ENCODE measurements around the gene CNIH2. TPM values are rescaled to one million over a fixed set of nuclear protein-coding genes. Genes with fewer than 3 reads are reported as not detected.

The CNIH2 gene
- total RNA-seq, 4 donors from 2014 or later, result not detected

DNA sequence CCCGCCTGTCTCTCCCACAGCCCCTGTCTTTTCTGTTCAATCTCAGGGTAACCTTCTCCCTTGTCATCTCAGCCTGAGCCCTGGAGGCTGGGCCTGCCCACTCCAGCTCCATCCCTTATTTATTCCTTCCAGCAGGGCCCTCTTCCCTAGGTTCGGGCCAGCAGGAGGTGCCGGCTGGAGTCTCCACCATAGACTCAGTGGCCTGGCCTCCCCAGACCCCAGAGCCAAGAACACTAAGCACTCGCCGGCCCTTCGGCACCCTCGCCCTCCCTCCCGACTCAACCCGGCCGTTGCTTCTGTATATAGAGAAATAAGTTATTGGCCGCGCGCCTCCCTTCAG is 11.0 kb upstream of the CNIH2 start:
- no peak for DNase-seq
- H3K4me1 ChIP-seq, result peaks cover 0 to 33% (median 3%) of the 10 kb centered on the region in 4 donors
- peaks cover 0 to 26% (median 0%) of the 10 kb centered on the region in 3 donors for H3K36me3 ChIP-seq
- peak overlapping the region; percentile 78 to 94 (median 92) for H3K4me3 ChIP-seq
- H3K27me3 ChIP-seq, result no peaks in the 10 kb centered on the region
- H3K27ac ChIP-seq, result peak overlapping the region; percentile 93 to 98 (median 96)
- no peak for TF ChIP-seq POLR2A (IDR thresholded peaks at IDR 0.05)
- no peak for TF ChIP-seq CTCF (IDR thresholded peaks at IDR 0.05)
- H3K9me3 ChIP-seq, result no peaks in the 10 kb centered on the region

- no peaks in the 10 kb centered on the region for H3K27me3 ChIP-seq
- peaks cover 0 to 33% (median 3%) of the 10 kb centered on the region in 4 donors for H3K4me1 ChIP-seq
- peak overlapping the region; percentile 78 to 94 (median 92) for H3K4me3 ChIP-seq
- peaks cover 0 to 26% (median 0%) of the 10 kb centered on the region in 3 donors for H3K36me3 ChIP-seq
- no peaks in the 10 kb centered on the region for H3K9me3 ChIP-seq
- DNase-seq, result peak; percentile 90 to 94 (median 94)
- peak in 4 of 6 experiments; percentile 10 to 28 (median 24) for TF ChIP-seq CTCF (IDR thresholded peaks at IDR 0.05)
- TF ChIP-seq POLR2A (IDR thresholded peaks at IDR 0.05), result no peak
- peak overlapping the region; percentile 93 to 98 (median 96) for H3K27ac ChIP-seq
Measured at GRCh38 chr11:66267379-66268243, 10.4 kb upstream of the CNIH2 start.

DNA sequence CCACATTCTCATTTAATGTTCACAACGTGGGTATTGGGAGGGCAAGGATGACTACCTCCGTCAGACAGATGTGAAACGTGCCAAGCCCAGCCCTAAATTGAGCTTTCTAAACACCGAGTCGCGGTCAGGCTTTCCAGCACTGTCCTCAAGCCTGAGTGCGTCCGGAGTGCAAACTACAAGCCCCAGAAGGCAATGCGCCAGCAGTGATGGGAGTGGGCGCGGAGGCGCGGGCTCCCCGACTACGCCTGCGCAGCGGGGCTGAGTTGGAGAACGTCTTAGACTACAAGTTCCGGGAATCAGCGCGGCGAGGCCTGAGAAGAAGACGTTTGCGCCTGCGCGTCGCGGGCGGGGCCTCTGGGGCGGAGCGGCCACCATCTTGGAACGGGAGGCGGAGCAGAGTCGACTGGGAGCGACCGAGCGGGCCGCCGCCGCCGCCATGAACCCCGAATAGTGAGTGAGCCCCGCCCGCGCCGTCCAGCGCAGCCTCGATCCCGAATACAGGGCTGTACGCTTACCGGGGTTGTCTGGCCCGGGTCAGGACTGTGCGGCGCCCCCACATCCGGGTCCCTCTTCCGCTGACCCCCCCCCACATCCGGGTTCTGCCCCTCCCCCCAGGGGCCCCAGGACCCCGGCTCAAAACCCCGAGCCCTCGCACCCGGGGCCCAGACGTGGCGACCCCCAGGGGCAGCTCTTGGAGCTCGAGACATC is 9.6 kb upstream of the CNIH2 start, which contains the start of gene RAB1B:
Gene RAB1B (plus strand): TSS at position 396 of the 708 bp plus-strand sequence. CDS start 41 bp downstream, at position 437.
- peak; percentile 99 to 100 (median 100) for DNase-seq
- H3K4me1 ChIP-seq, result peaks cover 0 to 41% (median 3%) of the 10 kb centered on the region in 4 donors
- H3K36me3 ChIP-seq, result peaks cover 0 to 27% (median 0%) of the 10 kb centered on the region in 3 donors
- peak within 1 kb of the TSS; percentile 93 to 98 (median 96) for H3K27ac ChIP-seq
- peak within 1 kb of the TSS; percentile 78 to 94 (median 92) for H3K4me3 ChIP-seq
- no peaks in the 10 kb centered on the region for H3K9me3 ChIP-seq
- TF ChIP-seq CTCF (IDR thresholded peaks at IDR 0.05) (no peak), POLR2A (IDR thresholded peaks at IDR 0.05) (peak; percentile 58 to 79)
- H3K27me3 ChIP-seq, result no peaks in the 10 kb centered on the region

GRCh38 chr11:66268952-66269905 is 8.7 kb upstream of the CNIH2 start:
- Histone ChIP-seq H3K4me3 (peak overlapping the region; percentile 78 to 94 (median 92)), H3K36me3 (peaks cover 0 to 35% (median 0%) of the 10 kb centered on the region in 3 donors), H3K9me3 (no peaks in the 10 kb centered on the region), H3K27ac (peak overlapping the region; percentile 93 to 98 (median 96)), H3K4me1 (peaks cover 0 to 42% (median 3%) of the 10 kb centered on the region in 4 donors), H3K27me3 (no peaks in the 10 kb centered on the region)
- peak in 2 of 6 experiments; percentile 5 to 11 for TF ChIP-seq CTCF (IDR thresholded peaks at IDR 0.05)
- no peak for TF ChIP-seq POLR2A (IDR thresholded peaks at IDR 0.05)
- no peak for DNase-seq

GRCh38 chr11:66271816-66272215 is 6.2 kb upstream of the CNIH2 start:
- no peak for TF ChIP-seq POLR2A (IDR thresholded peaks at IDR 0.05)
- no peak for TF ChIP-seq CTCF (IDR thresholded peaks at IDR 0.05)
- Histone ChIP-seq H3K4me1 (peaks cover 0 to 30% (median 3%) of the 10 kb centered on the region in 4 donors), H3K4me3 (no peak overlapping the region), H3K9me3 (no peaks in the 10 kb centered on the region), H3K27me3 (no peaks in the 10 kb centered on the region), H3K27ac (no peak overlapping the region), H3K36me3 (peaks cover 0 to 59% (median 0%) of the 10 kb centered on the region in 3 donors)
- no peak for DNase-seq

Data from Peyer's patch (tissue), 4 donors.